ENCODE data around the gene UBE2E2. TPM values are rescaled to one million over a fixed set of nuclear protein-coding genes. Genes with fewer than 3 reads are reported as not detected.

UBE2E2 gene
- total and polyA plus RNA-seq, 2 of the 13 experiments (the other 11 are each of a cell fraction or from before 2014, with no cell fraction given): 0.77 to 1.5 TPM

DNA sequence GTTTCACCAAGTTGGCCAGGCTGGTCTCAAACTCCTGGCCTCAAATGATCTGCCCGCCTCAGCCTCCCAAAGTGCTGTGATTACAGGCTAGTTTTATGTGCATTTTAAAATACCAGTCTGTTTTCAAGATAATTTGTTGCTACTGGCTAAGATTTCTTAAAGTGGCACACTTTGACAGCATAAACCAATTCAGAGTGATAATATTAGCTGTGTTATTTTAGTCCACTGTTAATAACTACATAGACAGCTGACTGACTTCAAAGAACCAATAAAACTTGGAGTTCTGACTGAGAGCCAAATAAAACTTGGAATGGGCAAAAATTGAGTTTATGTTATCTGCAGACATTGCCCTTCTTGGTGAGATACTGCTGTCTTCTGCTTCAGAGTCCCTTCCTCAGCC lies 291.8 kb downstream of the UBE2E2 start:
- Histone ChIP-seq H3K36me3 (replicated peaks in 1 of 2; ENCODE audit: control insufficient read depth in 1 of 2, insufficient read depth in 2 of 2, low read length in 2 of 2) (no peaks in the 10 kb centered on the region), H4K20me1 (ENCODE audit: insufficient read depth, low read length) (no peaks in the 10 kb centered on the region), H3K4me1 (ENCODE audit: insufficient read depth, low read length) (no peaks in the 10 kb centered on the region), H3K4me3 (replicated peaks in 1 of 3; ENCODE audit: insufficient read depth in 1 of 3, low read depth in 2 of 3, low read length in 3 of 3) (no peak overlapping the region), H3K27me3 (ENCODE audit: control insufficient read depth in 1 of 2, insufficient read depth in 2 of 2, low read length in 2 of 2) (no peaks in the 10 kb centered on the region), H3K27ac (ENCODE audit: extremely low read length, insufficient read depth, low read length) (no peak overlapping the region), H3K4me2 (ENCODE audit: low read depth, low read length) (no peak overlapping the region), H3K9me3 (ENCODE audit: low read length) (no peaks in the 10 kb centered on the region), H3K9ac (ENCODE audit: insufficient read depth, low read depth, low read length) (no peak overlapping the region), H2AFZ (ENCODE audit: low read length) (no peak overlapping the region), H3K79me2 (ENCODE audit: insufficient read depth, low read length) (no peaks in the 10 kb centered on the region)
- ATAC-seq: no peak
- in situ Hi-C loops (cut with HindIII; ENCODE audit: extremely low pct_ligation_motif_present, low pct_unique_long_range_greater_than_20kb): no loop called here
- intact Hi-C loops (cut with micrococcal nuclease; ENCODE audit: unreplicated experiment): no loop called here
- TF ChIP-seq IKZF1 (IDR thresholded peaks at IDR 0.05) (no peak), ZNF841 (CRISPR knock-in tag; IDR thresholded peaks at IDR 0.05; ENCODE audit: borderline replicate concordance) (no peak), SYNCRIP (IDR thresholded peaks at IDR 0.05; ENCODE audit: insufficient read depth, low read depth, low read length) (no peak)
- no peak for DNase-seq (ENCODE audit: low spot score)
- no TSS peak for BruUV-seq (replicated peaks)
- ChIA-PET CTCF (ENCODE audit: low intra/inter-chr PET ratio, low total read pairs) (no interaction called here), POLR2A (no interaction called here)
- 29% methylated on average over 1 of the region's 1 CpG for WGBS (ENCODE audit: low lambda C conversion rate)
- FAIRE-seq: no peak

- Histone ChIP-seq H3K79me2 (ENCODE audit: insufficient read depth, low read length) (no peaks in the 10 kb centered on the region), H3K4me2 (ENCODE audit: low read depth, low read length) (no peak overlapping the region), H3K27ac (ENCODE audit: extremely low read length, insufficient read depth, low read length) (no peak overlapping the region), H3K36me3 (replicated peaks in 1 of 2; ENCODE audit: control insufficient read depth in 1 of 2, insufficient read depth in 2 of 2, low read length in 2 of 2) (no peaks in the 10 kb centered on the region), H4K20me1 (ENCODE audit: insufficient read depth, low read length) (no peaks in the 10 kb centered on the region), H3K9me3 (ENCODE audit: low read length) (no peaks in the 10 kb centered on the region), H3K4me3 (replicated peaks in 1 of 3; ENCODE audit: insufficient read depth in 1 of 3, low read depth in 2 of 3, low read length in 3 of 3) (no peak overlapping the region), H3K4me1 (ENCODE audit: insufficient read depth, low read length) (no peaks in the 10 kb centered on the region), H3K9ac (ENCODE audit: insufficient read depth, low read depth, low read length) (no peak overlapping the region), H3K27me3 (ENCODE audit: control insufficient read depth in 1 of 2, insufficient read depth in 2 of 2, low read length in 2 of 2) (no peaks in the 10 kb centered on the region), H2AFZ (ENCODE audit: low read length) (no peak overlapping the region)
- in situ Hi-C loops (cut with HindIII; ENCODE audit: extremely low pct_ligation_motif_present, low pct_unique_long_range_greater_than_20kb): no loop called here
- FAIRE-seq: no peak
- ChIA-PET CTCF (ENCODE audit: low intra/inter-chr PET ratio, low total read pairs) (no interaction called here), POLR2A (no interaction called here)
- BruUV-seq (replicated peaks): no TSS peak
- WGBS (ENCODE audit: low lambda C conversion rate): 33% methylated on average over 1 of the region's 1 CpG
- ATAC-seq: no peak
- intact Hi-C loops (cut with micrococcal nuclease; ENCODE audit: unreplicated experiment): no loop called here
- DNase-seq (ENCODE audit: low spot score): no peak
- TF ChIP-seq NR2F2 (IDR thresholded peaks at IDR 0.05; ENCODE audit: borderline replicate concordance, low read depth): no peak
- TF ChIP-seq ZNF879 (CRISPR knock-in tag; IDR thresholded peaks at IDR 0.05): no peak
- no peak for TF ChIP-seq ZFP36L1 (CRISPR knock-in tag; IDR thresholded peaks at IDR 0.05)
- no peak for TF ChIP-seq ZNF34 (CRISPR knock-in tag; IDR thresholded peaks at IDR 0.05; ENCODE audit: borderline replicate concordance)
- no peak for TF ChIP-seq REST (IDR thresholded peaks at IDR 0.05; ENCODE audit: borderline replicate concordance in 1 of 2, low read depth in 1 of 2, low read length in 2 of 2)
- TF ChIP-seq HNF1A (IDR thresholded peaks at IDR 0.05; ENCODE audit: low read depth): no peak
- TF ChIP-seq HNF1A (CRISPR knock-in tag; IDR thresholded peaks at IDR 0.05; ENCODE audit: borderline replicate concordance): no peak
- no peak for TF ChIP-seq ATF7 (IDR thresholded peaks at IDR 0.05)
- TF ChIP-seq ATF7 (CRISPR knock-in tag; IDR thresholded peaks at IDR 0.05): no peak
- TF ChIP-seq CEBPB (IDR thresholded peaks at IDR 0.05; ENCODE audit: borderline replicate concordance, low read depth, low read length): no peak
Observed at GRCh38 chr3:23495507-23495906, 292.4 kb downstream of the UBE2E2 start.

All from HepG2 (cell line).